Neural progenitor cell (in vitro differentiated cells): ENCODE data around the gene MMP20.

Experiments
- CTCF ChIP-seq: fragments of 200-600 bp; sonication (generic); IDR thresholded peaks from 2 replicates; pipeline ENCODE4 v1.5.1; 2017; ENCODE audit warnings: antibody characterized with exemption, mild to moderate bottlenecking
- EZH2 ChIP-seq: fragments of 200-600 bp; sonication (generic); IDR thresholded peaks from 2 replicates; pipeline ENCODE4 v1.6.1; 2017; ENCODE audit warnings: antibody characterized with exemption, mild to moderate bottlenecking, moderate library complexity
- EZH2phosphoT487 ChIP-seq: fragments of 200-600 bp; sonication (generic); IDR thresholded peaks from 2 replicates; pipeline ENCODE4 v1.6.1; 2017; ENCODE audit warnings: antibody characterized with exemption

- TF ChIP-seq CTCF, result no peak
- no peak for TF ChIP-seq EZH2phosphoT487
- TF ChIP-seq EZH2, result no peak
Observed at GRCh38 chr11:102560555-102561011, 64.5 kb downstream of the MMP20 start.
